T-cell (primary cell): ENCODE results near the gene ZFYVE9. TPM values are rescaled to one million over a fixed set of nuclear protein-coding genes. Genes with fewer than 3 reads are reported as not detected.
A peak's percentile ranks its signal among the peaks of the same experiment; 100 is the strongest.

Experiments used
- ATAC-seq, 4 experiments: fragments of 200-7000 bp in 3 of 4; fragments of 150-1000 bp in 1 of 4; cut with Tn5 transposase; replicated peaks in 1 of 4; 1 replicate in 3 of 4; 2 replicates in 1 of 4; pipeline ENCODE4 v1.10.0; 2021; ENCODE audit warnings: moderate library complexity in 3 of 4, mild to moderate bottlenecking in 2 of 4, moderate number of reproducible peaks in 1 of 4
- CTCF ChIA-PET, 2 donors: fragments of 300-600 bp; sonication (Branson Sonifier 250); formaldehyde crosslinking; loops; one replicate each; lab custom pipeline; 2022; ENCODE audit warnings: antibody characterized with exemption in 2 of 2; lab: Charles Lee
- POLR2A ChIA-PET, 2 donors: fragments of 300-600 bp; sonication (Branson Sonifier 250); formaldehyde crosslinking; loops; one replicate each; lab custom pipeline; 2022; ENCODE audit warnings: antibody characterized with exemption in 2 of 2; lab: Charles Lee
- DNase-seq, 35 experiments: peaks; one replicate each; pipeline versions ENCODE4 v3.0.0 to v3.0.0-alpha.2; 2013 to 2023
- H3K27ac ChIP-seq: one replicate; pipeline ENCODE4 v1.5.1; 2013; ENCODE audit warnings: low read length
- H3K27me3 ChIP-seq, 2 experiments: replicated peaks in 1 of 2; 1 replicate in 1 of 2; 2 replicates in 1 of 2; pipeline versions ENCODE4 v1.6.1 to v1.7.0; 2013; ENCODE audit warnings: low read length in 1 of 2, mixed read lengths in 1 of 2; ENCODE audit not compliant: control insufficient read depth in 2 of 2, insufficient read depth in 2 of 2; ENCODE audit errors: extremely low read depth in 1 of 2
- H3K36me3 ChIP-seq, 2 donors: 1 replicate in 1 of 2; 2 replicates in 1 of 2; pipeline versions ENCODE4 v1.6.1 to v1.7.0; 2013; ENCODE audit warnings: low read length in 1 of 2; ENCODE audit not compliant: control insufficient read depth in 2 of 2, insufficient read depth in 1 of 2; ENCODE audit errors: extremely low read depth in 1 of 2
- H3K4me1 ChIP-seq, 2 experiments: 1 replicate in 1 of 2; 2 replicates in 1 of 2; pipeline versions ENCODE4 v1.6.1 to v1.7.0; 2013; ENCODE audit warnings: low read length in 2 of 2, mixed read lengths in 1 of 2; ENCODE audit not compliant: insufficient read depth in 2 of 2, control insufficient read depth in 1 of 2; ENCODE audit errors: extremely low read depth in 1 of 2
- H3K4me3 ChIP-seq, 2 donors: 1 replicate in 1 of 2; 2 replicates in 1 of 2; pipeline versions ENCODE4 v1.5.1 to v1.7.0; 2013; ENCODE audit warnings: mild to moderate bottlenecking in 2 of 2, low read length in 1 of 2, moderate library complexity in 1 of 2; ENCODE audit not compliant: control insufficient read depth in 1 of 2; ENCODE audit errors: extremely low read depth in 1 of 2
- H3K9me3 ChIP-seq: 2 replicates; pipeline ENCODE4 v1.7.0; 2013
- H3K27ac Mint-ChIP-seq, 2 donors: one replicate each; pipeline ENCODE4 v1.8.0; 2020 to 2021; ENCODE audit warnings: mild to moderate bottlenecking in 2 of 2, mixed read lengths in 2 of 2
- H3K27me3 Mint-ChIP-seq, 2 donors: one replicate each; pipeline ENCODE4 v1.8.0; 2021 to 2022; ENCODE audit warnings: mixed read lengths in 2 of 2
- H3K36me3 Mint-ChIP-seq: one replicate; pipeline ENCODE4 v1.8.0; 2021; ENCODE audit warnings: mixed read lengths
- H3K4me1 Mint-ChIP-seq, 3 donors: one replicate each; pipeline ENCODE4 v1.8.0; 2020 to 2022; ENCODE audit warnings: mixed read lengths in 3 of 3, mild to moderate bottlenecking in 1 of 3
- H3K4me3 Mint-ChIP-seq, 3 donors: one replicate each; pipeline ENCODE4 v1.8.0; 2020 to 2022; ENCODE audit warnings: mild to moderate bottlenecking in 3 of 3, mixed read lengths in 3 of 3, moderate library complexity in 3 of 3
- H3K9me3 Mint-ChIP-seq, 3 donors: one replicate each; pipeline ENCODE4 v1.8.0; 2020 to 2022; ENCODE audit warnings: mixed read lengths in 3 of 3
- WGBS: methylation state at CpG from one replicate; pipeline ENCODE4 v1.1.5; 2013; ENCODE audit warnings: missing lambda C conversion rate; ENCODE audit not compliant: insufficient coverage; 5-methylcytosine and 5-hydroxymethylcytosine counted together
- total RNA-seq, 35 experiments: library from RNA in 6 of 35; stranded (reverse) in 6 of 35; fragments of 120-200 nt in 1 of 35; gene quantifications; one replicate each; pipeline versions ENCODE4 v1.2.1 to v1.2.4 and lab custom pipeline; 2013 to 2026

ZFYVE9 gene
- total RNA-seq, 5 donors from 2014 or later (not counting 1 experiment from before 2014, with no cell fraction given), result 6.5 to 9.0 (median 8.7) TPM

- H3K27ac Mint-ChIP-seq, result no peak overlapping the region
- Histone ChIP-seq H3K4me1 (no peaks in the 10 kb centered on the region), H3K36me3 (no peaks in the 10 kb centered on the region), H3K9me3 (no peaks in the 10 kb centered on the region), H3K4me3 (no peak overlapping the region), H3K27ac (no peak overlapping the region), H3K27me3 (no peaks in the 10 kb centered on the region)
- ChIA-PET CTCF (no interaction called here), POLR2A (no interaction called here)
- no peaks in the 10 kb centered on the region for H3K9me3 Mint-ChIP-seq
- no peaks in the 10 kb centered on the region for H3K4me1 Mint-ChIP-seq
- ATAC-seq (no peak), DNase-seq (no peak)
- H3K27me3 Mint-ChIP-seq, result no peaks in the 10 kb centered on the region
- WGBS, result no CpG with 5 or more reads among the region's 1 CpG
- peaks cover 13% of the 10 kb centered on the region for H3K36me3 Mint-ChIP-seq
- no peak overlapping the region for H3K4me3 Mint-ChIP-seq
These were observed 152.7 kb downstream of the ZFYVE9 start for GRCh38 chr1:52294580-52294979.

- CTCF ChIA-PET, result interaction anchor here in 1 of 2 donors (0.5 to 0.9 kb wide), 3 partner anchors 70 to 329 kb away, joined by 3 to 7 read pairs (median 3); no protein-coding TSS in a partner anchor
- H3K4me1 Mint-ChIP-seq, result no peaks in the 10 kb centered on the region
- Histone ChIP-seq H3K27me3 (no peaks in the 10 kb centered on the region), H3K36me3 (no peaks in the 10 kb centered on the region), H3K9me3 (no peaks in the 10 kb centered on the region), H3K27ac (no peak overlapping the region), H3K4me1 (no peaks in the 10 kb centered on the region), H3K4me3 (no peak overlapping the region)
- POLR2A ChIA-PET, result interaction anchor here in 1 of 2 donors (0.6 kb wide), 1 partner anchor 30 kb away, joined by 14 read pairs; no protein-coding TSS in a partner anchor
- ATAC-seq, result peak in 3 of 4 experiments; percentile 48 to 70 (median 57)
- no peak overlapping the region for H3K4me3 Mint-ChIP-seq
- H3K36me3 Mint-ChIP-seq, result peaks cover 17% of the 10 kb centered on the region
- WGBS, result no CpG with 5 or more reads among the region's 2 CpGs
- H3K27me3 Mint-ChIP-seq, result no peaks in the 10 kb centered on the region
- no peaks in the 10 kb centered on the region for H3K9me3 Mint-ChIP-seq
- peak in 2 of 35 experiments; percentile 4 to 49 for DNase-seq
- H3K27ac Mint-ChIP-seq, result peak overlapping the region in 1 of 2 donors; percentile 44
These were observed 154.5 kb downstream of the ZFYVE9 start for GRCh38 chr1:52296345-52296744.

- H3K4me1 ChIP-seq, result no peaks in the 10 kb centered on the region
- ChIA-PET POLR2A (no interaction called here), CTCF (no interaction called here)
- H3K36me3 Mint-ChIP-seq, result peaks cover 24% of the 10 kb centered on the region
- H3K9me3 Mint-ChIP-seq, result no peaks in the 10 kb centered on the region
- WGBS, result 92% methylated on average over 13 of the region's 13 CpGs
- H3K36me3 ChIP-seq, result no peaks in the 10 kb centered on the region
- H3K27me3 Mint-ChIP-seq, result no peaks in the 10 kb centered on the region
- no peak overlapping the region for H3K4me3 ChIP-seq
- H3K4me3 Mint-ChIP-seq, result no peak overlapping the region
- no peak overlapping the region for H3K27ac Mint-ChIP-seq
- H3K9me3 ChIP-seq, result no peaks in the 10 kb centered on the region
- no peak for ATAC-seq
- H3K27ac ChIP-seq, result no peak overlapping the region
- no peaks in the 10 kb centered on the region for H3K27me3 ChIP-seq
- no peaks in the 10 kb centered on the region for H3K4me1 Mint-ChIP-seq
- DNase-seq, result no peak
These were observed 163.7 kb downstream of the ZFYVE9 start for GRCh38 chr1:52305417-52306226.

GRCh38 chr1:52306227-52307006 is 164.5 kb downstream of the ZFYVE9 start:
- CTCF ChIA-PET, result no interaction called here

GRCh38 chr1:52321061-52321460 is 179.2 kb downstream of the ZFYVE9 start:
- Mint-ChIP-seq H3K36me3 (peaks cover 5% of the 10 kb centered on the region), H3K27me3 (no peaks in the 10 kb centered on the region), H3K9me3 (no peaks in the 10 kb centered on the region), H3K27ac (no peak overlapping the region), H3K4me1 (no peaks in the 10 kb centered on the region), H3K4me3 (no peak overlapping the region)
- Histone ChIP-seq H3K4me1 (no peaks in the 10 kb centered on the region), H3K27ac (no peak overlapping the region), H3K9me3 (no peaks in the 10 kb centered on the region), H3K4me3 (no peak overlapping the region), H3K27me3 (no peaks in the 10 kb centered on the region), H3K36me3 (no peaks in the 10 kb centered on the region)
- POLR2A ChIA-PET, result no interaction called here
- ATAC-seq (no peak), DNase-seq (no peak)
- WGBS, result 100% methylated on average over 1 of the region's 2 CpGs
- CTCF ChIA-PET, result no interaction called here

More at GRCh38 chr1:52306227-52307006, 164.5 kb downstream of the ZFYVE9 start:
- peaks cover 23% of the 10 kb centered on the region for H3K36me3 Mint-ChIP-seq
- H3K4me1 Mint-ChIP-seq, result no peaks in the 10 kb centered on the region
- no peak overlapping the region for H3K27ac Mint-ChIP-seq
- ATAC-seq (no peak), DNase-seq (no peak)
- Histone ChIP-seq H3K36me3 (no peaks in the 10 kb centered on the region), H3K4me1 (no peaks in the 10 kb centered on the region), H3K4me3 (no peak overlapping the region), H3K27ac (no peak overlapping the region), H3K9me3 (no peaks in the 10 kb centered on the region), H3K27me3 (no peaks in the 10 kb centered on the region)
- 81% methylated on average over 9 of the region's 11 CpGs for WGBS
- POLR2A ChIA-PET, result no interaction called here
- no peaks in the 10 kb centered on the region for H3K9me3 Mint-ChIP-seq
- no peak overlapping the region for H3K4me3 Mint-ChIP-seq
- H3K27me3 Mint-ChIP-seq, result no peaks in the 10 kb centered on the region

- no peak overlapping the region for H3K4me3 Mint-ChIP-seq
- no peaks in the 10 kb centered on the region for H3K9me3 Mint-ChIP-seq
- Histone ChIP-seq H3K27me3 (no peaks in the 10 kb centered on the region), H3K9me3 (no peaks in the 10 kb centered on the region), H3K36me3 (no peaks in the 10 kb centered on the region), H3K4me1 (no peaks in the 10 kb centered on the region), H3K27ac (no peak overlapping the region), H3K4me3 (no peak overlapping the region)
- ChIA-PET POLR2A (no interaction called here), CTCF (no interaction called here)
- no peaks in the 10 kb centered on the region for H3K4me1 Mint-ChIP-seq
- no peak for ATAC-seq
- no peaks in the 10 kb centered on the region for H3K27me3 Mint-ChIP-seq
- WGBS, result no CpG with 5 or more reads among the region's 8 CpGs
- H3K27ac Mint-ChIP-seq, result no peak overlapping the region
- peaks cover 5% of the 10 kb centered on the region for H3K36me3 Mint-ChIP-seq
- no peak for DNase-seq
These were observed 181.8 kb downstream of the ZFYVE9 start for GRCh38 chr1:52323731-52324130.
